HFFc6 (cell line): ENCODE data around the gene ZNRD2. TPM values are rescaled to one million over a fixed set of nuclear protein-coding genes. Genes with fewer than 3 reads are reported as not detected.
A peak's percentile ranks its signal among the peaks of the same experiment; 100 is the strongest.

Source experiments
- DNase-seq: peaks from one replicate; pipeline ENCODE4 v3.0.0-alpha.2; 2018
- H3K27ac Mint-ChIP-seq: 2 replicates; pipeline ENCODE4 v1.8.0; 2020; ENCODE audit warnings: mild to moderate bottlenecking, mixed read lengths
- H3K27me3 Mint-ChIP-seq: 2 replicates; pipeline ENCODE4 v1.8.0; 2021; ENCODE audit warnings: mild to moderate bottlenecking, moderate library complexity, mixed read lengths; ENCODE audit not compliant: insufficient read depth
- H3K36me3 Mint-ChIP-seq: 2 replicates; pipeline ENCODE4 v1.8.0; 2021; ENCODE audit warnings: low read depth, mixed read lengths
- H3K4me1 Mint-ChIP-seq: 2 replicates; pipeline ENCODE4 v1.8.0; 2020; ENCODE audit warnings: low read depth, mixed read lengths
- H3K4me3 Mint-ChIP-seq: 2 replicates; pipeline ENCODE4 v1.8.0; 2020; ENCODE audit warnings: mild to moderate bottlenecking, moderate library complexity, mixed read lengths
- H3K9me3 Mint-ChIP-seq: 2 replicates; pipeline ENCODE4 v1.8.0; 2020; ENCODE audit warnings: mild to moderate bottlenecking, mixed read lengths
- total RNA-seq, 6 experiments: library from RNA; stranded (reverse); fragmentation: NEBNext Ultra II Directional; extraction: Animal tissue kit (Norgen Biotek cat#: 25700); gene quantifications; 2 replicates in 1 of 6; 3 replicates in 5 of 6; pipeline ENCODE4 v1.2.3, GENCODE V29; 2021
- TF ChIP-seq, protein P1 (sequence below): fragments of 200-600 bp; sonication (generic); IDR thresholded peaks from 2 replicates; pipeline ENCODE4 v1.5.0; 2021; ENCODE audit warnings: antibody characterized with exemption, mild to moderate bottlenecking

The ZNRD2 gene
- total RNA-seq, 6 experiments from 2014 or later = 57.7 to 72.0 (median 64.3) TPM

DNA sequence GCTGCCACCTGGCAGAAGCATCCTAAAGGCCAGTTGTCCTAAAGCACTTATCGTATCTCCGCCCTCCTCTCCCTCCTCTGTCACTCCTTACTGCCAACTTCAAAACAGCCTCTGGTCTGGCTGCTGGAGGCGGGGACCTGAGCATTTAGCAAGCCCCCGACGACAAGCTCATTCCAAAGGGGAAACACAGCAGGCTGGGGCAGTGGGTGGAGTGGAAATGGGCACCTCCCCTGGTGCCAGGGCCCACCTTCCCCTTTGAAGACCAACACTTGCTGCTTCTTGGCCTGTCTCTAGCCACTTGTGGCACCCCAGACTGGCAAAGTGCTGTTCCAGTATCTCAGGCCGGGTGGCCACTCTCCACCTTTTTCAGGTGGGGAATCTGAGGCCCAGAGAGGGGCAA lies 40.1 kb downstream of the ZNRD2 start:
- peaks cover 3% of the 10 kb centered on the region for H3K27me3 Mint-ChIP-seq
- H3K36me3 Mint-ChIP-seq = peaks cover 15% of the 10 kb centered on the region
- H3K9me3 Mint-ChIP-seq = no peaks in the 10 kb centered on the region
- H3K4me1 Mint-ChIP-seq = peaks cover 48% of the 10 kb centered on the region
- TF ChIP-seq, protein P1, sequence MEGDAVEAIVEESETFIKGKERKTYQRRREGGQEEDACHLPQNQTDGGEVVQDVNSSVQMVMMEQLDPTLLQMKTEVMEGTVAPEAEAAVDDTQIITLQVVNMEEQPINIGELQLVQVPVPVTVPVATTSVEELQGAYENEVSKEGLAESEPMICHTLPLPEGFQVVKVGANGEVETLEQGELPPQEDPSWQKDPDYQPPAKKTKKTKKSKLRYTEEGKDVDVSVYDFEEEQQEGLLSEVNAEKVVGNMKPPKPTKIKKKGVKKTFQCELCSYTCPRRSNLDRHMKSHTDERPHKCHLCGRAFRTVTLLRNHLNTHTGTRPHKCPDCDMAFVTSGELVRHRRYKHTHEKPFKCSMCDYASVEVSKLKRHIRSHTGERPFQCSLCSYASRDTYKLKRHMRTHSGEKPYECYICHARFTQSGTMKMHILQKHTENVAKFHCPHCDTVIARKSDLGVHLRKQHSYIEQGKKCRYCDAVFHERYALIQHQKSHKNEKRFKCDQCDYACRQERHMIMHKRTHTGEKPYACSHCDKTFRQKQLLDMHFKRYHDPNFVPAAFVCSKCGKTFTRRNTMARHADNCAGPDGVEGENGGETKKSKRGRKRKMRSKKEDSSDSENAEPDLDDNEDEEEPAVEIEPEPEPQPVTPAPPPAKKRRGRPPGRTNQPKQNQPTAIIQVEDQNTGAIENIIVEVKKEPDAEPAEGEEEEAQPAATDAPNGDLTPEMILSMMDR = no peak
- H3K4me3 Mint-ChIP-seq = peak overlapping the region; percentile 1
- peak overlapping the region; percentile 19; the same call in 1 of the 2 replicates for H3K27ac Mint-ChIP-seq
- no peak for DNase-seq

DNA sequence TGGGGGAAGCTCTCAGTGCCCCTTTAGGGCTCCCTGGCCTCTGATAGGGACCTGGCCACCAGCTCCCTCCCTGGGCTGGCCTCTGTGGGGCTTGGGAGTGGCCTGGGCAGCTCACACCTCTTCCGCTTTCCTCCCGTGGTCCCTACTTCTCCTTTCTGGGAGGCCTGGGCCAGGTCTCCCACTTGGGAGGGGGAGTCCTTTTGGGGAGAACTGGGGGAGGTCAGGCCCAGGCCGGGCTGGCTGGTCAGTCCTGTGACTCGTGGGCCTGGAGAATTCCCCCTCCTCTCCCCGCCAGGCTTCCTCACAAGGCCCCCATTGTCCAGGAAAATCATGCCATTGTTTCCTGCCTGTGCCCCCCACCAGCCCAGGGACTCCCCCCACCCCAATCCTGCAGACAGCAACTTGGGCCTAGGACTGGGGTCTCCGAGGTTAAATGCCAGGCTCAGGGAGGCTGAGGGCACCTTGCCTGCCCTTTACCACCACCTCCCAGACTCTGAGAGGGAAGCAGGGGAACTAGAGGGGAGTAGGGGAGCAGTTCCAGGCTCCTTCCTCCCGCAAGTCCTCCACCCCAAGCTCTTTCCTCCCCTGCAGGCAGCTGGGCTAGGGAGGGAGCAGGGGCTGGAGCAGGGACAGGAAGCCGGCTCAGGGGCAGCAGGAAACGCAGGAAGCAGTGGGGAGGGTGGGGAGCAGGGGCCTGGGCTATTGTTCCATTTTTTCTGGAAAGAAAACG lies 40.9 kb downstream of the ZNRD2 start:
- peak overlapping the region; percentile 96 for H3K4me3 Mint-ChIP-seq
- no peak for DNase-seq
- H3K36me3 Mint-ChIP-seq = peaks cover 15% of the 10 kb centered on the region
- peaks cover 3% of the 10 kb centered on the region for H3K27me3 Mint-ChIP-seq
- H3K9me3 Mint-ChIP-seq = no peaks in the 10 kb centered on the region
- TF ChIP-seq, protein P1 = no peak
- H3K4me1 Mint-ChIP-seq = peaks cover 48% of the 10 kb centered on the region
- H3K27ac Mint-ChIP-seq = peak overlapping the region; percentile 77; the same call in 1 of the 2 replicates

DNA sequence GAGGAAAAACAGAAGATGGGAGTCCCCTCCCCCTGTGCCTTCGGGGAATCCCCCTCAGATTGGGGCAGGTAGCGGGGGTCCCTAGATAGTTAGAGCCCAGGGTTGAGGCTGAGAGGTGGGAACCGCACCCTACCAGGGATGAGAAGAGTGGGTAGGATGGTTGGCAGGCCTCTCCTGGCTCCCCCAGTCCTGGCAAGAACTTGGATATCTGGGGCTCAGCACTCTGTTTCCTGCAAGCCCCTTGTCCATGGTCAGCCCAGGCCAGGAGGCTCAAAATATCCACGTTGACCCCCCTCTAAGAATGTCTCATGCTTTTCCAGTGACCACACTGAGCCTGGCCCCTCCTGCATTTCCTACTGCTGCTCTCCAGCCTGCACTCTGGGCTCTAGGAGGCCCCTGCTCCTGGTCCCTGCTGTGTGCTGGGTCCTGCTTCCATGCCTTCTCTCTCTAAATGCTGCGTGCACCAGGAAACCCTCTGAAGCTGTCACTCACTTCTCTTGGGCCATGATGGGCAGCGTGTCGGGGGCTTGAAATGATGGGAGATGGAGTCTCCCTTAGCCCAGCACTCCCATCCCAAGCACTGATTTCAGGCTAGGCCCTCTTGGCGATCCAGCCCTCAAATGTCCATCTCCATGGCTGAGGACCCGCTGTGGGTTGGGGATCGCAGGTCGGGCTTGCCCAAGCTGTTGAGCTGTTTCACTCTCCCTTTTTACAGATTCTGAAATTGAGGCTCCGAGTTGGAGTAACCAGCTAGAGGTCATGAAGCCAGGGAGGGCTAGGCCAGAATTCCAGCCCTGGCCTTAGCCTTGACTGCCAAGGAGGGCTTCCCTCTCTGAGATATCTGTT lies 41.7 kb downstream of the ZNRD2 start:
- DNase-seq = no peak
- peaks cover 55% of the 10 kb centered on the region for H3K4me1 Mint-ChIP-seq
- H3K4me3 Mint-ChIP-seq = peak overlapping the region; percentile 96
- peak overlapping the region; percentile 77 for H3K27ac Mint-ChIP-seq
- TF ChIP-seq, protein P1 = no peak
- H3K9me3 Mint-ChIP-seq = no peaks in the 10 kb centered on the region
- H3K36me3 Mint-ChIP-seq = peaks cover 23% of the 10 kb centered on the region
- H3K27me3 Mint-ChIP-seq = peaks cover 1% of the 10 kb centered on the region

DNA sequence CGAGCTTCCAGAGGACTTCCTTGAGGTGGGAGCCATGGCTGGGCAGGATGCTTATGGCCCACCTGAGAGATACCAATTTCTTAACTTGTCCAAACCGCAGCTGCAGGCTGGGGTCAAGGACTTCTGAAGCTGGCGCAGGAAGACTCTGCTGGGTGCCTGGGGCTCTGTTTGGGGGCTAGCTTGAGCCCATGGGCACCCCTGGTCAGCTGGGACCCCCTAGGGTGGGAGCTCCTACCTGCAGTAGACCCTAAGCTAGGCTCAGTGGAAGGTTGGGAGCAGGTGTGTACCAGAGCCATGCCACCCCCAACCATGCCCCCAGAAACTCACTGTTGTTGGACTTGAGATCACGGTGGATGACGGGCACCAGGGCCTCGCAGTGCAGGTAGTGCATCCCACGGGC lies 42.4 kb downstream of the ZNRD2 start:
- H3K9me3 Mint-ChIP-seq = no peaks in the 10 kb centered on the region
- TF ChIP-seq, protein P1 = no peak
- no peak for DNase-seq
- H3K4me1 Mint-ChIP-seq = peaks cover 58% of the 10 kb centered on the region
- H3K27ac Mint-ChIP-seq = peak overlapping the region; percentile 77
- H3K27me3 Mint-ChIP-seq = peaks cover 1% of the 10 kb centered on the region
- peaks cover 25% of the 10 kb centered on the region for H3K36me3 Mint-ChIP-seq
- peak overlapping the region; percentile 96 for H3K4me3 Mint-ChIP-seq

DNA sequence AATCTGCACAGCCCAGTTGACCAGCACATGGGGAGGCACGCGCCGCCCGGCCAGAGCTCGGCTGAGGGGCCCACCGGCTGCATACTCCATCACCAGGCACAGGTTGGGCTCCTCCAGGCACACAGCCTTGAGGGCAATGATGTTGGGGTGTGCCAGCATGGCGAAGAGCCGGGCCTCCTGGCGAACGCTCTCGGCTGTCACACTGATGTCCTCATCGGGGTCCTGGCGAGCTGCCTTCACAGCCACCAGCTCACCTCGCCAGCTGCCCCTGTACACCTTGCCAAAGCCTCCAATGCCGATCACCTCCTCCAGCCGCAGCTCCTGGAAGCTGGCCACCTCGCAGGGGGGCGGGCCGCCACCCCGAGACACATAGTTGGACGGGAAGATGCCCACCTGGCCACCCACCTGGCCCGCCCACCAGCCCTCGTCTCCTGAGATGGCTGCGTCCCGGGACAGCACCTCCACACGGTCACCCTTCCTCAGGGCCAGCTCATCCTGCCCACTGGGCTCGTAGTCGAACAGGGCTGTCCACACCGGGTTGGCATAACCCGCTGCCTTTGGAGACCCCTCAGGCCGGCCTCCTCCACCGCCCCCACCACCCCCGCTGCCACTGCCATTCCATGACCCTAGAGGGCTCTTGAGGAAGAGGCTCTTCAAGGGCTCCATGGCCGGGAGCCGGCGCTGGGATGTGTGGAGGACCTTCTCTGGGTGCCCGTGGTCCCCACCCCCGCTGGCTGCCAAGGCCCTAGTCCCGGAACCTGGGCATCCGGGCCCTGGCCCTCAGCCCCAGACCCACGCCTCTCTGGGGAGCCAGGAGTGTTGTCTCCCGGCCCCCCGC lies 43.0 kb downstream of the ZNRD2 start:
- Mint-ChIP-seq H3K9me3 (no peaks in the 10 kb centered on the region), H3K36me3 (peaks cover 25% of the 10 kb centered on the region), H3K27me3 (peaks cover 2% of the 10 kb centered on the region), H3K27ac (peak overlapping the region; percentile 92), H3K4me3 (peak overlapping the region; percentile 96), H3K4me1 (peaks cover 58% of the 10 kb centered on the region)
- TF ChIP-seq, protein P1 = no peak
- DNase-seq = no peak
